Breast epithelium (tissue), 4 donors: Measurements from ENCODE around the gene UBLCP1. TPM values are rescaled to one million over a fixed set of nuclear protein-coding genes. Genes with fewer than 3 reads are reported as not detected.

Source experiments
- DNase-seq, 2 donors: peaks; one replicate each; pipeline ENCODE4 v3.0.0-alpha.2; 2019; ENCODE audit warnings: low spot score in 2 of 2
- H3K27ac ChIP-seq, 2 donors: fragments of 200-600 bp; sonication (generic) in 1 of 2; one replicate each; pipeline ENCODE4 v1.5.1; 2016 to 2019; ENCODE audit warnings: mild to moderate bottlenecking in 1 of 2
- H3K27me3 ChIP-seq, 2 donors: fragments of 200-600 bp; sonication (generic) in 1 of 2; one replicate each; pipeline versions ENCODE4 v1.5.1 to v1.6.0; 2017 to 2019; ENCODE audit warnings: control low read depth in 1 of 2, mild to moderate bottlenecking in 1 of 2
- H3K36me3 ChIP-seq: fragments of 200-600 bp; one replicate; pipeline ENCODE4 v1.5.1; 2019
- H3K4me1 ChIP-seq, 2 donors: fragments of 200-600 bp; sonication (generic); one replicate each; pipeline ENCODE4 v1.5.1; 2016 to 2019; ENCODE audit warnings: control low read depth in 1 of 2
- H3K4me3 ChIP-seq, 3 donors: fragments of 200-600 bp; sonication (generic); 1 replicate in 2 of 3; 2 replicates in 1 of 3; pipeline ENCODE4 v1.5.1; 2016 to 2019; ENCODE audit warnings: mild to moderate bottlenecking in 3 of 3, moderate library complexity in 2 of 3
- H3K9me3 ChIP-seq, 2 donors: fragments of 200-600 bp; sonication (generic) in 1 of 2; one replicate each; pipeline ENCODE4 v1.5.1; 2016 to 2019; ENCODE audit warnings: control low read depth in 1 of 2
- CTCF ChIP-seq, 3 donors: fragments of 450-650 bp; IDR thresholded peaks; one replicate each; pipeline ENCODE4 v1.5.1; 2016 to 2017; ENCODE audit warnings: antibody characterized with exemption in 3 of 3, mild to moderate bottlenecking in 3 of 3, moderate library complexity in 3 of 3
- POLR2A ChIP-seq: fragments of 450-650 bp; IDR thresholded peaks from one replicate; pipeline ENCODE4 v1.6.1; 2016; ENCODE audit warnings: antibody characterized with exemption, mild to moderate bottlenecking, moderate library complexity
- POLR2AphosphoS5 ChIP-seq, 3 donors: sonication (generic); formaldehyde crosslinking; IDR thresholded peaks; one replicate each; pipeline ENCODE4 v1.6.1; 2017; ENCODE audit warnings: antibody characterized with exemption in 3 of 3
- intact Hi-C: fragments of 100-400 bp; cut with DNase I; formaldehyde crosslinking; loops from one replicate; pipeline ENCODE4 v1.15.1; 2023; ENCODE audit warnings: low total_unique reads
- total RNA-seq, 3 donors: library from RNA; depleted of rRNA; stranded (reverse); fragments of >200 nt; gene quantifications; one replicate each; pipeline ENCODE4 v1.1.0, GENCODE V29; 2016

The UBLCP1 gene
- total RNA-seq, 3 donors from 2014 or later: 17.0 to 29.5 (median 24.3) TPM

GRCh38 chr5:159313197-159313596 lies 50.1 kb downstream of the UBLCP1 start:
- H3K27ac ChIP-seq: no peak overlapping the region
- peaks cover 0 to 3% of the 10 kb centered on the region in 2 donors for H3K27me3 ChIP-seq
- no peak for DNase-seq
- intact Hi-C loops: no loop called here
- TF ChIP-seq POLR2A (no peak), CTCF (IDR thresholded peaks at IDR 0.05) (no peak), POLR2AphosphoS5 (IDR thresholded peaks at IDR 0.05) (no peak)
- H3K9me3 ChIP-seq: no peaks in the 10 kb centered on the region
- no peaks in the 10 kb centered on the region for H3K4me1 ChIP-seq
- no peak overlapping the region for H3K4me3 ChIP-seq
- no peaks in the 10 kb centered on the region for H3K36me3 ChIP-seq

- TF ChIP-seq CTCF (IDR thresholded peaks at IDR 0.05) (peak in 2 of 3 donors; percentile 20 to 41), POLR2A (no peak)
- Histone ChIP-seq H3K36me3 (no peaks in the 10 kb centered on the region), H3K27ac (no peak overlapping the region), H3K4me1 (no peaks in the 10 kb centered on the region), H3K9me3 (no peaks in the 10 kb centered on the region), H3K27me3 (no peaks in the 10 kb centered on the region), H3K4me3 (no peak overlapping the region)
- no peak for DNase-seq
- intact Hi-C loops: no loop called here
These were observed 53.7 kb downstream of the UBLCP1 start for GRCh38 chr5:159316519-159317383.

- H3K4me1 ChIP-seq: no peaks in the 10 kb centered on the region
- no peaks in the 10 kb centered on the region for H3K27me3 ChIP-seq
- H3K36me3 ChIP-seq: no peaks in the 10 kb centered on the region
- no peak overlapping the region for H3K27ac ChIP-seq
- no peak for DNase-seq
- TF ChIP-seq CTCF (IDR thresholded peaks at IDR 0.05) (no peak), POLR2A (no peak), POLR2AphosphoS5 (IDR thresholded peaks at IDR 0.05) (no peak)
- no peaks in the 10 kb centered on the region for H3K9me3 ChIP-seq
- H3K4me3 ChIP-seq: no peak overlapping the region
- intact Hi-C loops: no loop called here
These were observed 54.8 kb downstream of the UBLCP1 start for GRCh38 chr5:159317849-159318248.

GRCh38 chr5:159318448-159318847 lies 55.4 kb downstream of the UBLCP1 start:
- TF ChIP-seq POLR2A (no peak), CTCF (IDR thresholded peaks at IDR 0.05) (no peak), POLR2AphosphoS5 (IDR thresholded peaks at IDR 0.05) (no peak)
- intact Hi-C loops: no loop called here
- no peaks in the 10 kb centered on the region for H3K36me3 ChIP-seq
- H3K27me3 ChIP-seq: no peaks in the 10 kb centered on the region
- H3K4me1 ChIP-seq: no peaks in the 10 kb centered on the region
- DNase-seq: no peak
- no peak overlapping the region for H3K4me3 ChIP-seq
- H3K27ac ChIP-seq: no peak overlapping the region
- H3K9me3 ChIP-seq: no peaks in the 10 kb centered on the region

- intact Hi-C loops: no loop called here
These were observed 56.3 kb downstream of the UBLCP1 start for GRCh38 chr5:159319363-159319762.

More at GRCh38 chr5:159319363-159319762, 56.3 kb downstream of the UBLCP1 start:
- Histone ChIP-seq H3K27me3 (no peaks in the 10 kb centered on the region), H3K4me1 (no peaks in the 10 kb centered on the region), H3K4me3 (no peak overlapping the region), H3K9me3 (no peaks in the 10 kb centered on the region), H3K36me3 (no peaks in the 10 kb centered on the region), H3K27ac (no peak overlapping the region)
- TF ChIP-seq CTCF (IDR thresholded peaks at IDR 0.05) (no peak), POLR2AphosphoS5 (IDR thresholded peaks at IDR 0.05) (no peak), POLR2A (no peak)
- no peak for DNase-seq
